GM21515 (cell line): ENCODE data around the gene INHA.

Source experiments
- ATAC-seq: cut with Tn5 transposase; IDR thresholded peaks from one replicate; pipeline ENCODE4 v1.9.1; 2021; ENCODE audit not compliant: unreplicated experiment

The INHA gene

DNA sequence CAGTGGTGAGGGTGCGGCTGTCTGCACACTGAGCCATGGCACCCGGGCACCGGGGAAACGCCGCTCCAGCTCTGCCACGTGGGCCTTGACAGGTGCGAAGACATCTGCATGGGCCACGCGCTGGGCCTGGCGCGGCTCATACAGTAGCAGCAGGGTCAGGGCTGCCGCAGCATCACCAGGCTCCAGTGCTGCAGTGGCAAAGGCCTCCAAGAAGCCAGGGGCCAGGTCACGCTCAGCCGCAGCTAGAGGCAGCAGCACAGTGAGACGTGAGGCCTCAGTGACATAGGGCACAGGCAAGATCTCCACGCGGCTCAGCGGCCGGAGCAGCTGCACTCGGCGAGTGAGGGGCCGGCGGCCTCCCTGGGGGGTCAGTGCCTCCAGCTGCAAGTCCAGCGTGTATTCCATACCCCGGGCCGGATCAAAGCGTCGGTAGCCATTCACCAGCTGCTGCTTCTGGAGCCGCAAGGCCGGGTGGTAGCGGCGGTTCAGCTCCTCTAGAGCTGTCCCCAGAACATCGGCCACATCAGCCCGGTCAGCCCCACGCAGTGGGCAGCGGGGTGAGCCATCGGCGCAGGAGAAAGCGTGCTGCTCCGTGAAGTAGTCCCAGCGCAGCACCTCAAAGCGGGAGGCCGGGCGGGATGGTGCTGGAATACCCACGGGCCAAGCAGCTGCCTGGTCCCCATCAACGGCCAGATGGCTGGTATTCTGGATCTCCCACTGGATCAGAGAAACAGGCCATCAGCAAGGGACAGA lies 32.0 kb upstream of the INHA start:
- no peak for ATAC-seq

DNA sequence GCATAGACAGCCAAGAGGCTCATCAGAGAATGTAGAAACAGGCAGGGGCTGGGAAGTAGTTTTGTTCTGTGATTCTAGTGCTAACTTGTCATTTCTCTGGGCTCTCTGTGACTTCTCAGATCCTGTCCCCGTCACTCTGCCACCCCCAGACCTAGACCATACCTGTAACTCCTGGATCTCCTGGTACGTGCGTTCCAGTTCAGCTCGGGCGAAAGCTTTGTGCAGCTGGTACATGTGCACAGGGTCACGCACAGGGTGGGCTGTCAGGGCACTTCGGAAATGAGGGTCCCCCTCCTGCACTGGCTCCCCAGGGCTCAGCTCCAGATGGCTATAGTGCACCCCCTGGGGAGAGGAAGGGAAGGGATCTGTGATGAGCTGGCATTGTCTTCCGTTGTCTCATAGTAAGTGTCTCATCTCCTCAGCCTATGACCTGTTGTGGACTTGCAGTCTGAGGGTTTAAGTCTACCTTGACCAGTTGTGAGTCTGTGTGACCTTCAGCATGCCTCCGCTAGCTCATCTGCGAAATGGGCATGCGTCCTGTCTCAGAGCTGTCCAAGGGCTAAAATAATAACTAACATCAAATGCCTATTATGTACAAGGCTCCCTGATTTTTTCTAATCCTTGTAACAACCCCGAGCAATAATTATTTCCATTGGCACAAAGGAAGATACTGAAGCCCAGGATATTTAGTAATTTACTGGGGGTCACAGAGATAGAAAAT lies 31.2 kb upstream of the INHA start:
- no peak for ATAC-seq

DNA sequence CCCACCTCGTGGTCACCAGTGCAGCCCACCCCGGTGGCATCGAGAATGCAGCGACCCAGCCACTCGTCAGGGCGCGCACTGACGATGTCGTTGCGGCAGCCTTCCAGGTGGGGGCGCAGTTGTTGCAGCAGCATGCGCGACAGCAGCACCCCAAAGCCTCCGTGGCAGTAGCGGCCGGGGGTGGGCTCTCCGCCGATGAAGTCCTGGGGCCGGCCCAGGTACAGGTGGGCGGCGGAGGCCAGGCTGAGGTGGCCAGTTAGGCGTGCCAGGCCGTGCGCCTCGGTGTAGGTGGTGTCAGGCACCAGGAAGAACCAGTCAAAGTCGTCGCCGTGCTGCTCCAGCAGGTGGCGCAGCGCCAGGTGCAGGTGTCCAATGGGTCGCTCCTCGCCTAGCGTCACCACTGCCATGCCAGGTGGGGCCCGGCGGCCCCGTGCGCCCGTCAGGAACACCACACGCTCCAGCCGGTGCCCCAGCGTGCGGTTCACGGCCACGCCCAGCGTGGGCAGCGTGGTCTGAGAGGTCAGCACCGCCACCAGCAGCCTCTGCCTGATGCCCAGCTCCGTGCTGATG lies 30.4 kb upstream of the INHA start:
- ATAC-seq, result peak; percentile 45

DNA sequence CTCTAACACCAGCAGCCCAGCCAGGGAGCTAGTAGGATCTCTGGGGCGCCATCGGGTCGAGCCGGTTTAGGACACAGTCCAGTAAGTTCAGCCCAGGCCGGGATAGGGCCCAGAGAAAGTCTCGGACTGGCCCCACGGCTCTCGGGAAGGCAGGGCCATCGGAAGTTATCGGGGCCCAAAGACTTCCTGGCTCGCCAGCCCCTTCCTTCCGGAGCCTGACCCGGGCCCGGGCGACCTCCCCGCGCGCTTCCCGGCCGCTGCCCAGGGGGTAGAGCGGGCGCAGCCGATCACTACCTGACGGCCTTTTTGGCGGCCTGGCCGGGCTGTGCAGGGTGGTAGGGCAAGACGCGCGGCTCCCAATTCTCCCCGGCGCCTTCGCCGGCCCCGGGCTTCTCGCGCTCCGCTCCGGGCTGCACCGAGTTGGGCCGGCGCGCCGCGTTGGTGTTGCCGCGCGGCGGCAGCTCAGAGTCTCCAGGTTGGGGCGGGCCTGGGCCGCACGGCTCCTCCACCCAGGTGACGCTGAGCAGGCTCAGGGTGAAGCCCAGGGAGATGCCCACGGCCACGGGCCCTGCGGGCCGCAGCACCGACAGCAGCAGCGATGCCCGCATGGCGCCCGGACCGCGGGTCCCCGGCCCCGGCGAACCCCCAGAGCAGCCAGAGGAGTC lies 29.0 kb upstream of the INHA start:
- ATAC-seq, result peak; percentile 36

DNA sequence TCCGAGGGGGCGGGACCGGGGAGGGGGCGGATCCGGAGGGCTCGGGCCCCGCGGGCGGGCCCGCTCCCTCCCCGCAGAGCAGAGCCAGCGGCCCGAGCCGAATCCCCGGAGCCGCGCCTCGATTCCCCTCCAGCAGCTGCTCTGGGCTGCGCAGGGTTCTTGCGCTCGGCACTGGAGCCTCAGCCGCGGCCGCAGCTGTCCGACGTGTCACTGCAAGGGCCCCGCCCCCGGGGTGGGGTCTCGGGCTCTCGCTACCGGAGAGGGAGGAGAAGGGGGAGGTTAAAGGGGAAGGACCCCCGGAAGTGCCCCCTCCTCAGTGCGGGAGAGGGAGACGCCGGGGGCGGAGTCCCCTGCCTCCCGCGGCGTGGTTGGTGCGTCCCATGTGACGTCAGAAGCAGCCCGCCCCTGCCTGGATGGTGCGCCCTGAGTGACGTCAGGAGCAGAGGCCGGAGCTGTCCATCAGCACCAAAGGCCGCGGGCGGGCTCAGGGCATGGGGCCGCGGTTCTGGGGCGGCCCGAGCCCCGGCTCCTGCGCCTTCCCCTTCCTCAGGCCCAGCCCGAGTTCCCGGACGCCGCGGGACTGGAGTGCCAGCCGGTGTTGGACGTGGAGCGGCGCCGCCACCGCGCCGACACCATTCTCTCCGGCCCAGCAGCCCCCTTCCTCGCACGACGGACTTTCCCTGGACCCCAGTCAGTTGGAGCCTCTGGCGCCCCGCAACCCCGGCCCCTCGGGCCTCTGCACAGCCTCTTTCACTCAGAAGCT lies 28.3 kb upstream of the INHA start, which contains the start of the genes CHPF and TMEM198:
CHPF (minus strand) TSS at position 214 of the 763 bp plus-strand sequence. CDS start 271 bp downstream, outside the sequence.
TMEM198 (plus strand) TSS at position 433 of the 763 bp plus-strand sequence. CDS start 700 bp downstream, outside the sequence.
- ATAC-seq, result peak; percentile 81

DNA sequence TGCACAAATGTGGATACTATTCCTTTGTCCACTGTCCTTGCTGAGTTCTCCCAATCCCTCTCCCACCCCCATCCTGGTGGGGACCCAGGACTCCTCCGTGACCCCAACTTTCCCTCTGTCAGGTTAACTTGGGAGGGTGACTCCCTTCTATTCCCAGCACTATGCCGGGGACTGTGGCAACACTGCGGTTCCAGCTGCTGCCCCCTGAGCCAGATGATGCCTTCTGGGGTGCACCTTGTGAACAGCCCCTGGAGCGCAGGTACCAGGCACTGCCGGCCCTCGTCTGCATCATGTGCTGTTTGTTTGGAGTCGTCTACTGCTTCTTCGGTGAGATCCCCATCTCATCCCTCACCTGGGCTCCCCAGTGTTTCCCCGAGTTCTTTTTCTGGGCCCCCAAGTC lies 27.5 kb upstream of the INHA start:
- ATAC-seq, result no peak

DNA sequence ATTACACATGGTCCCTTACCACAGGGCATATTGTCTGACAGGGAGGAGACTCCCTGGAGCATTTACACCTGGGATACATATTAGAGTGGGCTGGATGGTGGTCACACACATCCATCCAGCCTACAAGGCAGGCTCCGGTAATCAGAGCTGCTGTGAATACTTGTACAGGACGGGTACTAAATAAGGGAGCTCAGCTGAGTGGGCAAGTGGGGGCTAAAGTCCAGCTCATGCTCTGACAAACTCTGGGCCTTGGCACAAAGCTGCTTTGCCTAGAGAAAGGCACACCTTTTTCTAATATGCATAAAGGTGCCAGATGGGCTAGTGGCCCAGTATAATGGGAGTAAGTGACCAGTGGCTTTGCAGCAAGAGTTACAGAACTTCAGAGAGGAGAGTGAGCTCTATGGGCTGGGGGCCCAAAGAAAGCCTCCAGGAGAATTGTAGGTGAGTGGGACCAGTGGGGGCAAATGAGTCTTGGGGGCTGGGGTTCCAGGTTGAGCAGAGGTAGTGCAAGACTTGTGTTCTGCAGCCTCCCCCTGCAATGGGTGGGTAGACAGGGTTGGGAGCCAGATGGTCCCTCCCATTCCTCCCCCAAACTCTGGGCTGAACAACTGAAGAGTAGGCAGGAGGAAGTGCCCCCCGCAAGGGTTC lies 26.7 kb upstream of the INHA start:
- ATAC-seq, result no peak

DNA sequence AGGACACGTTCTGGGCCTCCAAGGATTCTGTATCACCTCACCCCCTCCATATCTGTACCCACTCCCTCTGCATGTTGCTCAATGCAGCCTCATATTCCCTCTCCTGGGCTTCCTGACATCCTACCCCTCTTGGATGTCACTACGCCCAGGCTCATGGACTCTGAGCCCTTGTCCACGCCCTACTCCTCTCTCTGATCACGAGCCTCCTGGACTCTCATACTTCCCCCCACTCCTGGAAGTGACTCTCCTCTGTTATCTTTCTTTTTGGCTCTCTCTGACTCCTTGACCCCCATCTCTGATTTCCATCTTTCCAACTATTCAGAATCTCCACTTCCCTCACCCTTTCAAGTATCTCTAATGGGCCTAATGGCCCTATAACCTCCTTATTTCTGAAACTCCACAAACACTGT lies 26.2 kb upstream of the INHA start:
- ATAC-seq, result no peak

DNA sequence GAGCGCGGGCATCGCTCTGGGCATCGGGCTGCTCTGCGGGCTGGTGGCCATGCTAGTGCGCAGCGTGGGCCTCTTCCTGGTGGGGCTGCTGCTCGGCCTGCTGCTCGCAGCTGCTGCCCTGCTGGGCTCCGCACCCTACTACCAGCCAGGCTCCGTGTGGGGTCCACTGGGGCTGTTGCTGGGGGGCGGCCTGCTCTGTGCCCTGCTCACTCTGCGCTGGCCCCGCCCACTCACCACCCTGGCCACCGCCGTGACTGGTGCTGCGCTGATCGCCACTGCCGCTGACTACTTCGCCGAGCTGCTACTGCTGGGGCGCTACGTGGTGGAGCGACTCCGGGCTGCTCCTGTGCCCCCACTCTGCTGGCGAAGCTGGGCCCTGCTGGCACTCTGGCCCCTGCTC lies 24.5 kb upstream of the INHA start:
- ATAC-seq, result no peak

DNA sequence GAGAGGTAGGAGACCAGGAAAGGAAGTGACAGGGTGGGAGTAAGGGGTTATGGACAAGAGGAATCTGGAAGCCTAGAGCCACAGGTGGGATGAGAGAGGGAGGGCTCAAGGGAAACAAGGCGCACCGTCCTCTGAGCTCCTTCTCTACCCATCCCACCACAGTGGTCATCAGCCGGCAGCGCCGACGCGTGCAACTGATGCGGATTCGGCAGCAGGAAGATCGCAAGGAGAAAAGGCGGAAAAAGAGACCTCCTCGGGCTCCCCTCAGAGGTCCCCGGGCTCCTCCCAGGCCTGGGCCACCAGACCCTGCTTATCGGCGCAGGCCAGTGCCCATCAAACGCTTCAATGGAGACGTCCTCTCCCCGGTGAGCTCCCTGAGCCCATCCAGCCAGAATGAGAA lies 23.1 kb upstream of the INHA start:
- no peak for ATAC-seq

DNA sequence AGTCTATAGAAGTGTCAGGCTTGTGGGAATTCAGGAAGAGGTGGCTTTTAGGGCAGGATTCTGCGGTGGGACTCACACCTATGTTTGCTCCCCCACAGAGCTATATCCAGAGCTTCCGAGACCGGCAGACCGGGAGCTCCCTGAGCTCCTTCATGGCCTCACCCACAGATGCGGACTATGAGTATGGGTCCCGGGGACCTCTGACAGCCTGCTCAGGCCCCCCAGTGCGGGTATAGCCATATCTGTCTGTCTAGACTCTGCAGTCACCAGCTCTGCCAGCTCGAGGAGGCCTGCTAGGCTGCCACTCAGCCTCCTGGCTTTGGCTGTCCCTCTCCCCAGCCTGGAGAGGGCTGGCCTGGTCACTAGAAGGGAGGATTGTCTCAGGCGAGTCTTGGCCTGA lies 22.5 kb upstream of the INHA start:
- no peak for ATAC-seq

DNA sequence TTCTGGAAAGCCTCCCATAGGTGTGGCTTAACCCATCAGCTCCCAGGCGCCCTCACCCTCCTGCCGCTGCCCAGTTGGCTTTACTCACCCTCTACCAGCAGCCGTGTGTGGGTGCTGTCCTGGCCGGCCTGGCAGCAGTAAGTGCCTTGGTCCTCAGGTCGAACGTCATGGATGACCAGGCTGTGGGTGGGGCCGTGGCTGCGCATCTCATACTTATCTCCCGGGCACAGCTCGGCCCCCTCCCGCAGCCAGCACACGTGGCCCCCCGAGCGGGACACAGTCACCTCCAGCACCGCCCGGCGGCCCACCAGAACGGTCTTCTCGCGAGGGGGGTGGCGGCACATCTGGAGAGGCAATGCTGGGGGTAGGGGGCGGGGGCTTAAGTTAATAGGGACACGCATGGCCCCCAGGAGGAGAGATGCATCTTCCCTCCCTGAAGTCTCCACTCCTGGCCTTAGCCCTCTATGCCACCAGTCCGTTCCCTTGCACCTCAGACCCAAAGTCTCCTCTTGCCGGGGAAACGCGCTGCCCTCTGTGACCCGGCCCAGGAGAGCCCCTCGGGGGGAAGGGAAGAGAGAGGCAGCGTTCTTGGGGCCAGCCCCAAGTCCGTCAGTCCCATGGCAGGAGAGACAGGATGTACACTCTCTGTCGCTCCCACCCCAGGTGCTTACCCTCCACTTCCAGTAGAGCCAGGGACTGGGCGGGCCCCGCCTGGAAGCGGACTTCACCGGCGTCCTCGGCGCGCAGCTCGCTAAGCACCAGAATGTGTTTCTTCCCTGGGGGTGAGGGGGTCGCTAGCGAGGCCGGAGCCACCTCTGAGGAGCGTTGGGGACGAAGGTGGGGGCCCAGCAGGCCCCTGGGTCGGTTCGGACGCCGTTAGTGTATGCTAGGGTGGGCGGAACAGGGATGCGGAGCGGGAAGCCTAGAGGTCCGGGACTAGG lies 20.4 kb upstream of the INHA start:
- peak; percentile 18 for ATAC-seq

DNA sequence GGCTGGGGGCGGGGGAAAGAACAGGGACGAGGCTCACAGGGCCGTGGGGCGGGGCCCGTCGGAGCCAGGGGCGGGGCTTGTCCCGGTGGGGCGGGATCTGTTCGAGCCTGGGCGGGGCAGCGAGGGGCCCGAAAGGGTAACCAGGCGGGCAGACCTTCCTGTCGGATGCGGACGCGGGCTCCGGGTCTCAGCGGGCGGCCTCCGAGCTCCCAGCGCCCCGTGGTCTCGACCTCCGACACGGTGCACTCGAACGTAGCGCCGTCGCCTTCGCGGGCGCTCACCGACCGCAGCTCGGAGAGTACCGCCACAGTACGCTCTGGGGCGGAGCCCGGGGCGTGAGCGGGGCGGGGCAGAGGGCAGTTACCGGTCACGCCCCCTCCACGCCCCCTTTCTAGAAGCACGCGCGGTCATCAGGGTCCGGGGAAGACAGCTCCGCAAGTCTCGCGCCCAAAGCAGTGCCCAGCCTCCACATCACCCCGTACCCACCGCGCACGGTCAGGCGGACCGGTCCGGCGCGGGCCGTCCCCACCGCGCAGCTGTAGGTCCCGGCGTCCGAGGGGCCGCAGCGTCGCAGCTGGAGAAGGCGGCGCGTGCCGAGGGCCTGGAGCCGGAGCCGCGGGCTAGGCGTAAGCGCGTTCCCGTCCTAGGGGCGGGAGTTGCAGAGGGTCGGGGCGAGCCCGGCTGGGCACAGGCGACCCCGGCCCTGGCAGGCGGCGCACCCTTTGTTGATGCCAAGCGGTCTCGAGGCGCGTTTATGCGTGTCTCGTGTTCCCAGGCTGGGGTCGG lies 19.5 kb upstream of the INHA start:
- ATAC-seq, result peak; percentile 95

DNA sequence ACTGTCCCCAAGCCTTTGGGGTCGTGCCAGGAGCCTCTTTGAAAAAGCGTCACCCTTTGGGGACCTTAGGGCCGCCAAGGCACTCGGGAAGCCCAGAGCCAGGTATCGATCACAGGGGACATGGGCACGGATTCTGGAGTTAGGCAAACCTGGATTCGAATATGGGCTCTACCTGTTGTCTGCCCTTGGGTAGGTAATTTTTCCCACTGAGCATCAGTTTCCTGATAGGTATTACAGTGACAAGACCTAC lies 19.0 kb upstream of the INHA start:
- no peak for ATAC-seq

DNA sequence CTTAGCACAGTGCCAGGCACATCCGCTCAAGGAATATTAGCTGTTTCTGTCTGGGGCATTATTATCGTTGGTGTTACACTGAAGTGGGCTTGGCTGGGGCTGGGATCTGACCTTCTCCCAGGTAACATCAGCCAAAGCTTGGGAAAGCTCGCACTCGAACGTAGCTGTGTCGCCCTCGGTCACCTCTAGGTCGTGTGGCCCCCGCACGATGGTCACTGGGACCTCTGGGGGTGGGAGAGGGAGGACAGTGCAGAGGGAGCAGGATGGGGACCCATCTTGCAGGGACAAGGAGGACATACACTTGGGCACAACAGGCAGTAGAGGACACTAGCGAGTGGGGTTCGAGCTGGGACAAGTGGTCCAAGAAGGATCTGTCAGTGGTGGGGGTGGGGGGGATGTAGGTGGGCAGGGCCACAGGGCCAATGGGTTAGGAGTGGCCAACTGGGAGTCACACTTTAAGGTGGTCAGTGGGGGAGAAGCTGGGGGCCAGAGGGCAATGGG lies 18.6 kb upstream of the INHA start:
- ATAC-seq, result no peak

DNA sequence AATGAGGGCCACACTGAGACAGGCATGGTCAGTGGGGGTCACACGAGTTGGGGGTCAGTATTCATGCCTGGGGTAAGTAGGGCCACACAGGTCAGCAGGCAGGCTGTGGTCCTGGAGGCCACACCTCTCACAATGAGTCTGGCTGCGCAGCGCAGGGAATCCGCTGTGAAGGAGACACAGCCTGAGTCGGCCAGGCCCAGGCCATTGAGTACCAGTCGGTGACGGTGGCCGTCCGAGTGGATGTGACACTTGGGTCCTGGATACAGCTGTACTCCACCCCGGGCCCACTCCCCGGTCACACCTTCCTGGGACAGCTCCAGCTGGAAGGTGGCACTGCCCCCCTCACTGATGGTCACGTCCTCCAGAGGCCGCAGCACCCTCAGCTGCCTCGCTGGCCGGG lies 17.8 kb upstream of the INHA start:
- ATAC-seq, result no peak

DNA sequence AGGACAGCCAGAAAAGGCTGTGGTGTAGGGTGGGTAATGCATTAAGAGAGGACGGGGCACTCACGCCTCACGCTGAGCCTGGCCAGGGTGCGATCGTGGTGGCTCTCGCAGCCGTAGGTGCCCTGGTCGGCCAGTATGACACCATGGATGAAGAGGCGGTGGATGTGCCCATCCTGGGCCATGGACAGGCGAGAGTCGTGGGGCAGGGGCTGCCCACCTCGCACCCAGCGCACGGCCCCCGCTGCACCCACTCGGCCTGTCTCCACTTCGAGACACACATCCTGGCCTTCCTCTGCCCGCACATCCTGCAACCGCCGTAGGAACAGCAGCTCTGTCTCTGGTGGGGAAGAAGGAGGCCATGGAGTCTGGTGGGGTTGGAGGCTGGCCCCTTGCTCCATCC lies 16.2 kb upstream of the INHA start:
- ATAC-seq, result no peak

DNA sequence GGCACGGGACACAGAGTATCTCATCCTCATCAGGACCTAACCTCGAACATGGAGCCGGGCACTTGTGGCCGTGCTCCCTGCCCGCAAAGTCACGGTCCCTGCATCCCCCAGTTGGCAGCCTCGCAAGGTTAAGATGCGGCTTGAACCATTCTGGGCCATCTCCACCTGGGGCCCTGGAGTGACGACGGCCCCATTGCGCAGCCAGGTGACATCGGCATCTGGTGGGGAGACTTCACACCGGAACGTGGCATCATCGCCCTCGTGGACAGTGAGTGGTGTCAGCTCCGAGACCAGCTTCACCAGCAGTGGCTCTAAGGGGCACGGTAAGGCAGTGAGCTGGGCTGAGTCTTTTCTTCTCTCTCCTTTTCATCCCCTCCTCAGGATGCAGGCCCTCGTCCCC lies 15.7 kb upstream of the INHA start:
- no peak for ATAC-seq

DNA sequence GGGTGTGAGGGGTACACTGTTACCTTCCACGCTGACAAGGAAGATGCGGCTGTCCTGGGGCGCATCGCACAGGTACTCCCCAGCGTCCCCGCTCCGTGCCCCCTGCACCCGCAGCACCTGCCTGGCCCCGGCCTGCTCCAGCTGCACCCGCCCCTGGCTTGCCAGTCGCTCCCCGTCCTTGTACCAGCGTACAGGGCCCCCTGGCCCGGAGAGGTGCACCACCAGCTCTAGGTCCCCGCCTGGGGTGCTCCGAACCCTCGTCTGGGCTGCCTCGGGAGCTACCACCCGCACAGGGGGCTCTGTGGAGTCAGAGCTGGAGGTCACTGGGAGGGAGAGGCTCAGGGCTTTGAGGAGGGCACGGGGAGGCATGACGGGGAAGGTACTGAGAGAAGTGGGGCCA lies 14.8 kb upstream of the INHA start:
- no peak for ATAC-seq
